HG02588 (cell line): ENCODE measurements around the gene NTN5.
"Not testable (repeated sequence)": the region's sequence is repeated elsewhere in the genome, so short reads cannot be mapped to it uniquely, and the experiment has no call there.

ENCODE experiments used
- ATAC-seq: cut with Tn5 transposase; IDR thresholded peaks from one replicate; pipeline ENCODE4 v1.9.1; 2021; ENCODE audit warnings: mild to moderate bottlenecking, moderate library complexity; ENCODE audit not compliant: unreplicated experiment

NTN5 gene

DNA sequence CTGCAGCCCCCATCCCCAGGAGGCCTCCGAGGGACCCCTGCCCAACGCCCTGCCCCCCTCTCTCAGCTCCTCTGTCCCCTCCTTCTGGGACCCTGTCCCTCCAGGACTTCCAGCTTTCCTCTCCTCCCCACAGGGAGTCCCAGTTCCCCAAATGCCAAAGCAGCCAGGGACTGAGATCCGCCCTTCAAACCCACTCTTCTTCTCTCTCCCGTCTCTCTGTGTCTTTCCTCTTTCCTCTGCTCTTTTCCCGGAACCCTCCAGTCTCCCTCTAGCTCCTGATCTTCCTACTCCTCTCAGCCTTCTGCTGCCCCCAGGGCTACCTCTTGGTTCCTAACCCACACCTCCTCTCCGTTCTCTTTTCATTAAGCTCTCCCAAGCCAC is 27.2 kb downstream of the NTN5 start:
- ATAC-seq, result no peak

DNA sequence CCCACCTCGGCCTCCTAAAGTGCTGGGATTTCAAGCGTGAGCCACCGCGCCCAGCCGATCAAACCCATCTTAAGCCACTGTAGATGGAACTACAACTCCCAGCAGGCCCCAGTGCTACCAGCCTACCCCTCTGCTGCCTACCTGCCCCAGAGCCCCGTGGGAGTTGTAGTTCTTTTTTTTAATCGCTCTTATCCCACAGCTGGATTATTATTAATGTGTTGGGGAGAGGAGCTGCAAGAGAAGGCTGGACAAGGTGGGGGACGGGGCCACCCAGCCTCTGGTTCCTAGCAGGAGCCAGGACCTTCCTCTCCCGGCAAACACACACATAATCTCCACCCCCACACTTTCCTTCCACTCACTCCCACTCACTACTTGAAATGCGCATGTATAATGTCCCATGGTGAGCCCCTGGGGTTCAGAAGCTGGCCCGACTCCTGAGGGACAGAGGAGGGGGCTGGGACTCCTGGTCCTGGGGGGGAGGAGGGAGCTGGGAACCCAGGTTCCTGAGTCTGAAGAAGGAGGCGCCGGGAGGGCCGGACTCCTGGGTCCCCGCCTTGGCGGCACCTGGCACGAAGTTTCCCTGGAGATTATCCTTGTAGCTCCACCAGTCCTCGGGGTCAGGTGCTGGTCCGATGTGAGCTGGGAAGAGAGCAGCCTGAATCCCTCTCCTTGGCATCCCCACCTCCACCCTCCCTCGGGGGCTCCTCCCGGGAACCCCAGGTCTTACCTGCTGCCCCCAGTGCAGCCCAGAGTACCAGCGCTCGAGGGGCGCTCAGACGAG is 27.8 kb downstream of the NTN5 start:
- no peak for ATAC-seq

DNA sequence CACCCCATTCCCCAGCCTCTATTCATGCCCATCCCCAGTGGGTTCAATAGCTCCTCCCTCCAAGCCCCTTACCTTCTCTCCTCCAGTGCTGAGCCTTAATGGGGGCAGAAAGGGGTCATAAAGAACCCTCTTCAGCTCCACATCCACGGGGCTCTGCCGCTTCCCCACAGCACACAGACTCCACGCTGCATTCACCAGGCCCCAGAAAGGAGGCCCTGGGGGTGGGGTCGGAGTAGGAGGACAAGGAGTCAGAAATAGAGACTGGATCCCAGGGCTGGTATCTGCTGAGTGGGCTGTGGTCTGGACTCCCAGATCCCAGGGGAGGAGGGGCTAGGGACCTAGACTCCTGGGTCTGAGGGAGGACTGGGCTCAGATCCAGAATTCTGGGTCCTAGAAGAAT is 28.5 kb downstream of the NTN5 start:
- ATAC-seq, result no peak

DNA sequence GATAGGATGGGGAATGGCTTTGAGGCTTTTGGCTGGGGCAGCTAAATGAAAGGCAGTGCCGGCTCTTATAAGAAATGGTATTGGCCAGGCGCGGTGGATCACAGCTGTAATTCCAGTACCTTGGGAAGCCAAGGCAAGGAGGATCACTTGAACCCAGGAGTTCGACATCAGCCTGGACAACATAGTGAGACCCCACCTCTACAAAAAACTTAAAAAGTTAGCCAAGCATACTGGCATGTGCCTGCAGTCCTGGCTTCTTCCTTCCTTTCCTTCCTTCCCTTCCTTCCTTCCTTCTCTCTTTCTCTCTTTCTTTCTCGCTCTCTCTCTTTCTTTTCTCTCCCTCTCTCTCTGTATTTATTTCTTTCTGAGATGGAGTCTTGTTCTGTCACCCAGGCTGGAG is 30.0 kb downstream of the NTN5 start:
- no peak for ATAC-seq

DNA sequence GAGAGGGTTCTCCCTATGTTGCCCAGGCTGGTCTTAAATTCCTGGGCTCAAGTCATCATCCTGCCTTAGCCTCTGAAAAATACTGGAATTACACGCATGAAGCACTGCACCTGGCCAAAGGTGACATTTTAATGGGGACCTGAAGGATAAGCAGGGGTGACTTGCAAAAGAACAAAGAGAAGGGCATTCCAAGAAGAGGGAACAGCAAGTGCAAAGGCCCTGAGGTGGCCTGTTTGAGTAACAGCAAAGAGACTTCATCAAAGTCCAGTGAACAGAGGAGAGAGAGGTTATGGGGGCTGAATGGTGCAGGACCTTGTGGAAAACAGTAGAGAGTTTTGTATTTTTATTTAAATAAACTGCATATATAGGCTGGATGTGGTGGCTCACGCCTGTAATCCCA is 31.0 kb downstream of the NTN5 start:
- ATAC-seq, result no peak

DNA sequence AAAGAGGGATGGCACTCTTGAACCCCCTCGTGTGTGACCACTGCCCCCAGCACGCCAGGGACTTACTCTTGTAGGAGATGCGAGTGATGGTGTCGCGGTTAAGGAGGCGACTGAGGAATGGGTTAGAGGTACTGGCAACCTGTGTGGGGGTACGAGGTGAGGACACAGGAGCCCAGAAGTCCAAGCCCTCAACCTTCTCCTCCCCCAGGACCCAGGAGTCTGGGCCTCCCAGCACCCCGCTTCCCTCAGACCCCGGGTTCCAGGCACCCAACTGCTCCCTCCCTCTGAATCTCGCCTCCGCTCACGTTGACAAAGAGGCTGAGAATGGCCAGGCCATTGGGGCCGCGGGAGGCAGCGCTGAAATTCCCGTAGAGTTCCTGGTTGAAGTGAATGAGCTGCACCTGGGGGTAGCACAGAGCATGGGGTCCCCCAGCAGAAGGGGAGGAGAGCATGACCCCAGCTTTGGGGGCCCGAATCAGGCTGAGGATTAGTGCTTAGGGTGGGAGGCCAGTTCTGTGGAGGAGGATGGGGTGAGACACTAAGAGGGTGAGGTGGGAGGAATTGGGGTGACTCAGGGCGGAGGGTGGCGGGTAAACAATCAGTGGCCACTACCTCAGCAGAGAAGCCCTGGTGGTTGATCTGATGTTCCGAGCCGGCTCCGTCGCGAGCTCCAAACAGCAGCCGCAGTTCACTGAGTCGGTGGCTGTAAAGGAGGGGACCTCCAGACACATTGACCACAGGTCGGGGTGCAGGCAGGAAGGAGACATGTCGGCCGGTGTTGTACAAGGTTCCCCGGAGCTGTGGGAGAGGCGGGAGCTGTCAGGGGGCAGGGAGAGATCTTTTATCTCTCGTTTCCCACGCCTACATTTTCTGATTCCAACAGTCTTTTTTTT is 33.1 kb downstream of the NTN5 start:
- no peak for ATAC-seq

DNA sequence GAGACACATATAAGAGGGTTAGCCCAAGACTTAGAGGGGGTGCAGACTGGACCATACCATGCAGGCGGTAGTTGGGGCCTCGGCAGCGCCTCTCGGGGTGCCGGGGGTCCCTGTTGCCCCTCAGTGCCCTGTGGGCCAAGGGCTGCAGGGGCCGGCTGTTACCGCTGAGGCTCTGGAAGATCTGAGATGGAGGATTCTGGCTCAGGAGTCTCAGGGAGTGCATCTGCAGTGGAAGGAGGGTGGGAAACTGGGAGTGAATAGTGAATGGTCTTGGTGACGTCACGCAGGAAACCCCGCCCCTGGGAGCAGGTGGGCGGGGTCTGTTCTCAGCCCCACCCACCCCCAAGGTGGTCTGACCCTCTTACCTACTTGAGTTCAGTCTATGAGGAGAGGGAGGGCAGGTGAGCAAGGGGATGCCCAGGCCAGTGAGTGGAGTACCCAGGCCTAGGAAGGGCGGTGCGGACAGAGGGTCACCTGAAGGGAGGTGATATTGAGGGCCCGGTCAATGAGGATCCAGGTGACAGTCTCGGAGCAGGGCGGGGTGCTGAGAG is 33.9 kb downstream of the NTN5 start:
- ATAC-seq, result no peak

DNA sequence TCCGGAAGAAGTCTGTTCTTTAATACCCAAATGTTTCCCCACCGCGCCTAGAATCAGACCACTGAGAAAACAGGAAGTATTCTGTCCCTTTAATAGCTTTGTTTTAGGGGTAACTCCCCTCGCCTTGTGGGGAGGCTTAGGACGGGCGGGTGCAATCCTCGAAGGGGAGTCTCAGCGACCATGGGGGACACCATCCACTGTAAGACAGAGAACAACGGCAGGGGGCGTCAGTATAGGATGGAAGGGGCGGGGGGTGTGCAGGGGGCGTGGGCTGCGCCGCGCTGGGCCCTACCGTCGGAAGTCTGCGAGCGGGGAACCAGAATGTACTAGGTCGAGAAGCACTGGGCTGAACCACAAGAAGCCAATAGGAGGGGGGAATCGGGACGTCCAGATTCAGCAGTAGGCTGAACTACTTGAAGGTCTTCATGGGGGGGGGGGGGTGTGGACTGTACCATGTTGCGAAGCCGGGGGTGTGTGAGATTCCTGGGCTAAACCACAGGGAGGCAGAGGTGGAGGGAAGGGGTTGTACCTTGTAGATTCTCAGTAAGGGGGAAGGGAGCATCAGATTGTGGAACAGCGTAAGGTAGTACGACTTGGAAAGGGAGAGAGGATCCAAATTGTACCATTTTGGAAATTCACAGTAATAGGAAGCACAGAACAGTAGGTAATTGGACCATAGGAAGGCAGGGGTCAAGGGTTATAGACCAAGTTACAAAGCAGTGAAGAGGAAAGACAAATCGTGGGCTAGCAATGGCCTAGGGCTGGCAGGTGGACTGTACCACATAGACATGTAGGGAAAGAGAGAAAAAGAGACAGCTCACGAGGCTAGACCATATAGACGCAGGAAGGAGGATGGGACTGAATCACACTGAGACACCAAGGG is 34.6 kb downstream of the NTN5 start:
- peak; percentile 7 for ATAC-seq

DNA sequence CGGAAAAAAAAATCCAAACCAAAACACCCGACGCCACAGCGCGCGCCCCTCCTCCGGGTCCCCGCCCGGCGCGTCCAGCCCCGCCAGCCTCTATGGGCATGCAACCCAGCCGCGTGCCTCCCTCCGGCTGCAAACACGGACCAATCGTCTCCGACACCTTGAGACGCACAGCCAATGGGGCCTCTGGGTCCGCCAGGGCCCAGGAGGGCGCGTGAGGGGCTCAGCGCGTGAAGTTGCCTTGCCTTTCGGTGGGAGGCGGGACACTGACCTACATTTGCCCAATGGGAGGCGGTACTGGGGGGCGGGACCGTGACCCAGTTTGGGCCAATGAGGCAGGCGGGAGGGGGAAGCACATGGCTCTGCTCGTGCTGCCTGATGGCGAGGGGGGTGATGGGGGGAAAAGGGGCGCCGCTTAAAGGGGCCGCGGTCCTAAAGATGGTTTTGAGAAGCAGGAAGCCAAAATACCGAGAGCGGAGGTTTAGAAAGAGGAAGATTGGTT is 35.3 kb downstream of the NTN5 start:
- ATAC-seq, result peak; percentile 66

DNA sequence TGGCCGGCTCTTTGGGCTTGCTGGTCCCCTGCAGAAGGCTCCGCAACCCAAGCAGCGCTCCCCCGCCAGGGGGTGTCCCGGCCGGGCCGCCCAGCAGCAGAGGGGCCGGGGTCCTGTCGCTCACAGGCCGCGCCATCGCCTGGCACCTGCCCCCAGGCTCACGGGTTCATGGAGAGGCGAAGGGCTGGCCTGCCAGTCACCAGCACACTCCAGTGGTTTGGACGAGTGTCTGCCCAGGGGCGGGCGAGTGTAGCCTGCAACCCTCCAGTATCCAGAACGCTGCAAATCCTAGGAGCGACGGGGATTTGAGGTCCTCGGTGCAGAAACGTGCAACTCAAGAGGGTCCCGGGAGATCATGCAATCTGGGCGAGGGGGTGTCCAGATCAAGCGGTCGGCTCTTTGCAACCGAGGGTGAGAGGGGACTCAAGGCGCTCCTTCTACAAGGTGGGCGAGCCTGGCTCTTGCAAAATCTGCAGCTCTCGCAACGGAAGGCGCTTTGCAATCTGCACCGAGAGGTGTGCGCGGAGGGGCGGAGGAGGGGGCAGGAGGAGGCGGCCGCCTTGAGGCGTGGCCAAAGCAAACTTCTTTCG is 35.9 kb downstream of the NTN5 start, which contains the start of gene DBP:
TSS of gene DBP (minus strand) at position 521 of the 590 bp plus-strand sequence. CDS start at position 136, 385 bp downstream.
- ATAC-seq, result no peak

DNA sequence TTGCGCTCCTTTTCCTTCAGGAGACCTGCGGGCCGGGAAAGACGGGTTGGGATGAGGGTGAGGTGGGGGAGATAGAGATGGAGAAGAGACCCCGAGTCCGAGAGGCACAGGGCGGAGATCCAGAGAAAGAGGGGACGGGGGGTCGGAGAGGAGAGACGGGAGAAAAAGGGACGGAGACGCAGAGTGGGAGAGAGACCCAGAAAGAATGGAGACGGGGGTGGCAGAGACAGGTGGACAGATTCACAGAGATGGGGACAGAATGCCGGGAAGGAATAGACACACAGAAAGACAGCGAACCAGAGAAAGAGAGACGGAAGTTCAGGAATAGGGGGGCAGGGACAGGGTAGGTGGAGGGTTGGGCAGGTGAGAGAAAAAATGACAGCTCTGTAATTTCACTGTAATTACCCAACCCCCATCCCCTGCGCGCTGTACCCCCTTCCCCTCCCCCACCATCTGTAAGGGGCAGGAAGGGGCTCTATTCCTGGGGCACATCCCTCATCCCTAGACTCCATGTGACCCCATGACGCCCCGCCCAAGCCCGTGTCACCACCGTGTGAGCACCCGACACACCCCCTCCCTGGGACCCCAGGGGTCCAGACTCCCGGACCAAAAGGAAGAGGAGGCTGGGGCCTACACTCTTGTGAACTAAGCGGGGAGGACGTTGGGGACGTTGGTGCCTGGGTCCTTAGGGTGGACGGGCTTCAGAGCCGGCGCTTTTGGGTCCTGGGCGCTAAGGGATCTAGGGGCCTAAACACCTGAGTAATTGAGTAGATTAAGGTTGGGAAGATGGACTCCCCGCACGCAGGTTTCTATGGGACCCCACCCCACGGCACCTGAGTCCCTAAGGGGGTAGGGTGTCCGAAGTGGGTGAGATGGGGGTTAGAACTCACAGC is 36.6 kb downstream of the NTN5 start:
- ATAC-seq, result no peak

DNA sequence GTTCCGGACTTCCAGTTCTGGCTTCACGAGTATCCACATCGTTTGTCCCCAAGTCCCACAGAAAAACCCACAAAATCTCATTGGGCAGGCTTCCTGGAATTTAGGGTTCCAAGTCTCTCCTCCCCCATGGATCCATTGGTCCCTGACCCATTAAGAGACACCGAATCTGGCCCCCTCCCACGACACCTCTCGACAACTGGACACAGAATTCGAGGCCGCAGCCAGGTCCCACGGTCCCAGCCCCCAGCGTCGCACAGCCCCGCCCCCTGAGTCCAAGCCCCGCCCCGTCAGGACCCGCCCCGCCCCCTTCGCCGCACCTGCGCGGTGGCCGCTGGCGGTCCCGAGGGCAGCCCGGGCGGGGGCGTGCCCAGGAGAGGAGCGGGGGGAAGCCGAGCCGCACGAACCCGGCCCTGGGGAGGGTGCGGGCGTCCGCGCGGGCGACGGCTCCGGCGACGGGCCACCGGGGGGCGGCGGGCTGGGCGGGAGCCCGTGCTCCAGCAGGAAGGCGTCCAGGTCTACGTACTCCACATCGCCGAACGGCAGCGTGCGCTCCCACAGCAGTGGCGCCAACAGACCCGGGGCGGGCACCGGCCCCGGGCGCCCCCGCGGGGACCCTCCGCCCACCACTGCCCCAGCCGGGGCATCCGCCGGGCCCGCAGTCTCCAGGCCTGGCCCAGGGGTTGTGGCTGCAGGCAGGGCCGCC is 37.4 kb downstream of the NTN5 start:
- ATAC-seq, result peak; percentile 24

DNA sequence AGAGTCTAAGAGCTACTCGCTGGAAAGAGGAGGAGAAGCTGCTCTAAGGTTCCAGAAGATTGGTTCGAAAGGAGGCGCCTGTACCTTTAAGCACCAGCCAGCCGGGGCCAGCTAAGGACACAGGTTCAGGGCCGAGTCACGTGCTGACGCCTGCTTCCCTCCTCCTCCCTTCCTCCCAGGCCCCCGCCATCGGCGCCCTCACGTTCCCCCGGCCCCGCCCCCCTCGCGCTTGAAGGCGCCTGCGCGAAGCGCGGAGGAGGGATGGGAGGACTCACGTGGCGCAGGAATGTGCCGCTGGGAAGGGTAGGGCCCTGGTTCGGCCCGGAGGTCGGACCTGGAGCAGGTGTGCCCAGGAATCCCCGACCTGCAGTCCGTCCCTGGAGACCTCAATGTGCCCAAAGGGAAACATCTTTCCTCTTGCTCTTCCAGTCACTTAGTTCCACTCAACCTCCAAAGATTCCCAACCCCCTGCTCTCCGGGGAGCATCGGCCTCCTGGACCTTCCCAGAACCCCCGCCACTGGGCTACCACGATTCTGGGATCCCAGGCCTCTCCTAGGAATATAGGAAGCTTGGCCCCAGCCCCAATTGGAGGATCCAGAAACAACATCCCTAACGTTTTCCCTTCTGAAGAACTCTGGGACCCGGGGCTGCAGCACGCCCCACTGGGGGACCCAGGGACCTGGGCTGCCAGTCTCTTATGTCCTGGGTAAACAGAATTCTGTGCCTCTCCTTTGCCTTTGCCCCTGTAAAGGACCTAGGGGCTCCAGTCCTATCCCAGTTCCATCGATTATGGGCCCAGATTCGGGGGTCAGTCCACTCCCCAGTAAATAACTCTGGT is 38.2 kb downstream of the NTN5 start:
- peak; percentile 30 for ATAC-seq

DNA sequence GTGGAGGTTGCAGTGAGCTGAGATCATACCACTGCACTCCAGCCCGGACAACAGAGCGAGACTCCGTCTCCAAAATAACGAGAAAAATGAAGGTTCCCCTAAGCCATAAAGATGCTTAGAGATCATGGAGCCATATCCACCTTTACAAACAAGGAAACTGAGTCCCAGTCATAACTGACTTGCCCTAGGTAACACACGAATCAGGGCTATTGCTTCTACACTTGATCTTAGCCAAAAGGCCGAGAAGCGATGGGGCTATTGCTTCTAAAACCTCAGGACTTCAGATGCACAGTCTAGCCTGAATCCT is 38.8 kb downstream of the NTN5 start:
- ATAC-seq, result no peak

DNA sequence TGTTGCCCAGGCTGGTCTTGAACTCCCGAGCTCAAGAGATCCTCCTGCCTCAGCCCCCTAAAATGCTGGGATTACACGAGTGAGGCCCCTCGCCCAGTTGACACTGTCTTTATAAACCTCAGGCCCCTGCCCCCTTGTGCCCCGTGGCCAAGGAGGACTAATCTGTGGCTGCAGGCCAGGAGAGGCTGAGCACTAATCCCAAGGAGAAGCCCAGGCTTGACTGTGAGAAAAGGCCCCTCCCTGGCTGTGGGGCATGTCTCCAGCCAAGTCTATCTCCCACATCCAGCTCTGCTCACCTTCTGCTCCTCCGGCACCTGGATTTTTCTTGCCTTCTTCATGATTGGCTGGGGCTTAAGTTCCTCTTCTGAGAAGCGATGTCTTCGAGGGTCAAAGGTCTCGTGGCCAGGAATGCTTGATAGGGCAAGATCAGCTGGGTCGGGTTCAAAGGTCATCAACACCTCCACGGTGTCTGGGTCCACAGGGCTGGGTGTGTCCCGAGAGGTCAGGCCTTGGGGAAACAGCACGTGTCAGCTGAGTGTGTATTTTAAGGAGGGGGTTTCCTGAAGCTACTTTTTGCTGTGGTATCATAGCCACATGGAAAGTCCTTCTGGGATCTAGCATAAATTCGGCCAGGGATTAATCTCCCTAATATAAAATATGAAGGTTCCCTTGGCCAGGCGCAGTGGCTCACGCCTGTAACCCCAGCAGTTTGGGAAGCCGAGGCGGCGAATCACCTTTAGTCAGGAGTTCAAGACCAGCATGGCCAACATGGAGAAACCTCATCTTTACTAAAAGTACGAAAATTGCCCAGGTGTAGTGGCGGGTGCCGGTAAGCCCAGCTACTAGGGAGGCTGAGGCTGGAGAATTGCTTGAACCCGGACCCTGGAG is 39.4 kb downstream of the NTN5 start:
- no peak for ATAC-seq

DNA sequence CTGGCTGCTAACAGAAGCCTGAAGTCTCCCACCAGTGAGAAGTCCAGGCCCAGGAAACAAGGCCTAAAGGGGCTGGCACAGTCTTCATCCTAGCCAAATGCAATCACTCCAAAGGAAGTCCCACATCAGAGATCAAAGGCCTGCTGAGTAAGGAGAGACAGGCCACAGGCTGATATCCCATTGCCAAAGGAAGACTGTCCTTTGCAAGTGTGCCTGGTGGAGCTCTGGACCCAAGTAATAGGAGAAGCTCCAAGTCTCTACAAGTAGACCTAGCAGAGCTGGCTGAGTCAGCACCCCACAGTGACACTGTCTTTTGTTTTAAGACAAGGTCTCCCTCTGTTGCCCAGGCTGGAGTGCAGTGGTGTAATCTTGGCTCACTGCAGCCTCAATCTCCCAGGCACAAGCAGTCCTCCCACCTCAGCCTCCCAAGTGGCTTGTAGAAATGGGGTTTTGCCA is 40.1 kb downstream of the NTN5 start:
- no peak for ATAC-seq

DNA sequence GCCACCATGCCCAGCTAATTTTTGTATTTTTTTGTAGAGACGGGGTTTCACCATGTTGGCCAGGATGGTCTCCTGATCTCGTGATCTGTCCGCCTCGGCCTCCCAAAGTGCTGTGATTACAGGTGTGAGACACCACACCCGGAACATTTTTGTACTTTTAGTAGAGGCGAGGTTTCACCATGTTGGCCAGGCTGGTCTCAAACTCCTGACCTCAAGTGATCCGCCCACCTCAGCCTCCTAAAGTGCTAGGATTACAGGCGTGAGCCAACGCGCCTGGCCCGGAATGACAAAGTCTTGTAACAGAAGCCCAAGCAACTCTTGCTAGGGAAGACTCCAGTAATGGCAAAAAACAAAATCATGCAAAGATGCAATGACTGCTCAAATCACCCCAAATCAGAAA is 40.5 kb downstream of the NTN5 start:
- not testable (repeated sequence) for ATAC-seq
